Measurements from ENCODE around the gene RBMS3.

Gene RBMS3

GRCh38 chr3:29822071-29822470, 541.2 kb downstream of the RBMS3 start:
- no peaks in the 10 kb centered on the region for H3K27me3 ChIP-seq (ENCODE audit: control insufficient read depth in 2 of 2, insufficient read depth in 2 of 2, low read length in 2 of 2)
- no peak overlapping the region for H3K27ac ChIP-seq (ENCODE audit: low read depth in 2 of 2, low read length in 2 of 2)
- H3K9me3 ChIP-seq (ENCODE audit: control insufficient read depth in 2 of 2, low read length in 2 of 2) = no peaks in the 10 kb centered on the region
- no peak overlapping the region for H3K9ac ChIP-seq (ENCODE audit: low read depth in 1 of 2, low read length in 2 of 2)
- no peaks in the 10 kb centered on the region for H3K36me3 ChIP-seq (ENCODE audit: control insufficient read depth in 2 of 2, insufficient read depth in 2 of 2, low read length in 2 of 2)
- no peak overlapping the region for H3K4me3 ChIP-seq (ENCODE audit: low read length in 2 of 2)
- no peaks in the 10 kb centered on the region for H3K4me1 ChIP-seq (ENCODE audit: control insufficient read depth in 2 of 2, insufficient read depth in 2 of 2, low read length in 2 of 2)

GRCh38 chr3:29823233-29823632, 542.4 kb downstream of the RBMS3 start:
- no peaks in the 10 kb centered on the region for H3K9me3 ChIP-seq (ENCODE audit: control insufficient read depth in 2 of 2, low read length in 2 of 2)
- H3K4me3 ChIP-seq (ENCODE audit: low read length in 2 of 2) = no peak overlapping the region
- H3K27ac ChIP-seq (ENCODE audit: low read depth in 2 of 2, low read length in 2 of 2) = no peak overlapping the region
- H3K36me3 ChIP-seq (ENCODE audit: control insufficient read depth in 2 of 2, insufficient read depth in 2 of 2, low read length in 2 of 2) = no peaks in the 10 kb centered on the region
- H3K4me1 ChIP-seq (ENCODE audit: control insufficient read depth in 2 of 2, insufficient read depth in 2 of 2, low read length in 2 of 2) = no peaks in the 10 kb centered on the region
- H3K27me3 ChIP-seq (ENCODE audit: control insufficient read depth in 2 of 2, insufficient read depth in 2 of 2, low read length in 2 of 2) = no peaks in the 10 kb centered on the region
- no peak overlapping the region for H3K9ac ChIP-seq (ENCODE audit: low read depth in 1 of 2, low read length in 2 of 2)

- Histone ChIP-seq H3K36me3 (ENCODE audit: control insufficient read depth in 2 of 2, insufficient read depth in 2 of 2, low read length in 2 of 2) (no peaks in the 10 kb centered on the region), H3K9ac (ENCODE audit: low read depth in 1 of 2, low read length in 2 of 2) (no peak overlapping the region), H3K27ac (ENCODE audit: low read depth in 2 of 2, low read length in 2 of 2) (no peak overlapping the region), H3K4me1 (ENCODE audit: control insufficient read depth in 2 of 2, insufficient read depth in 2 of 2, low read length in 2 of 2) (no peaks in the 10 kb centered on the region), H3K9me3 (ENCODE audit: control insufficient read depth in 2 of 2, low read length in 2 of 2) (no peaks in the 10 kb centered on the region), H3K4me3 (ENCODE audit: low read length in 2 of 2) (no peak overlapping the region), H3K27me3 (ENCODE audit: control insufficient read depth in 2 of 2, insufficient read depth in 2 of 2, low read length in 2 of 2) (no peaks in the 10 kb centered on the region)
Observed at GRCh38 chr3:29826712-29827111, 545.8 kb downstream of the RBMS3 start.

DNA sequence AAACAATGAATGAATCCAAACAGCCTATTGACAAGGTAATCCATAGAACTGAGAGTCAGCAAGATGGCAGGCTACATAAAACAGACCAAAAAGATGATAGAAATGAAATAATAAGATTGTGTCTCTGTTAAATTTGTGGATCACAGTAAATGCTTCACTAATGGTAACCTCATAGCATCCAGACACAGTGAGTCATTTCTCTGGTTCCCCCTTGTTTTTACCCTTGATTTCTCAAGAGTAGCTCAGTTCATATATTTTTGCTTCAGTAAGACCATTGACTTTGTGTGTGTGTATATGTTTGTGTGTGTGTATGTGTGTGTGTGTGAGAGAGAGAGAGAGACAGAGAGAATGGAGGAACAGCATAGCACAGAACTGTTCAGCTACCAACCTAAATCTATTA, 546.9 kb downstream of the RBMS3 start:
- Histone ChIP-seq H3K4me3 (ENCODE audit: low read length in 2 of 2) (no peak overlapping the region), H3K4me1 (ENCODE audit: control insufficient read depth in 2 of 2, insufficient read depth in 2 of 2, low read length in 2 of 2) (no peaks in the 10 kb centered on the region), H3K36me3 (ENCODE audit: control insufficient read depth in 2 of 2, insufficient read depth in 2 of 2, low read length in 2 of 2) (no peaks in the 10 kb centered on the region), H3K9ac (ENCODE audit: low read depth in 1 of 2, low read length in 2 of 2) (no peak overlapping the region), H3K27me3 (ENCODE audit: control insufficient read depth in 2 of 2, insufficient read depth in 2 of 2, low read length in 2 of 2) (no peaks in the 10 kb centered on the region), H3K27ac (ENCODE audit: low read depth in 2 of 2, low read length in 2 of 2) (no peak overlapping the region), H3K9me3 (ENCODE audit: control insufficient read depth in 2 of 2, low read length in 2 of 2) (no peaks in the 10 kb centered on the region)

DNA sequence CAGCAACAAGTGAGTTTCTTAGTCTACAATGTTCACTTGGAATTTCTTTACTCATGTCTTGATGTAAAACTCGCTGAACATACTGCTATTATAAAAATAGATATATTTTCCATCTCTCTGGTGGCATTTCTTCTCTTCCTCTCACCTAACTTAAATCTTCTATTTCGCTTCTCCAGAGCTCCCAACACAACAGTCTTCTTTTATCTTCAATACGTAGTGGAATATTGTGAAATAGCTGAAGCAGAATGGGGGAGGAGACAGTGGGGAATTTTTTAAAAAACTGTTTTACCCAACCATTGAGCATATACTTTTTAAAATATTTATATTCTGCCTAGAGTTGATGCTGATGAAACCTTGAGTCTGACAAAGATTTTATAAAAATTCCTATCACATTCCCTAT, 548.5 kb downstream of the RBMS3 start:
- H3K9me3 ChIP-seq (ENCODE audit: control insufficient read depth in 2 of 2, low read length in 2 of 2) = no peaks in the 10 kb centered on the region
- H3K4me3 ChIP-seq (ENCODE audit: low read length in 2 of 2) = no peak overlapping the region
- no peaks in the 10 kb centered on the region for H3K4me1 ChIP-seq (ENCODE audit: control insufficient read depth in 2 of 2, insufficient read depth in 2 of 2, low read length in 2 of 2)
- H3K27me3 ChIP-seq (ENCODE audit: control insufficient read depth in 2 of 2, insufficient read depth in 2 of 2, low read length in 2 of 2) = no peaks in the 10 kb centered on the region
- no peaks in the 10 kb centered on the region for H3K36me3 ChIP-seq (ENCODE audit: control insufficient read depth in 2 of 2, insufficient read depth in 2 of 2, low read length in 2 of 2)
- H3K9ac ChIP-seq (ENCODE audit: low read depth in 1 of 2, low read length in 2 of 2) = no peak overlapping the region
- H3K27ac ChIP-seq (ENCODE audit: low read depth in 2 of 2, low read length in 2 of 2) = no peak overlapping the region

GRCh38 chr3:29850641-29851040, 569.8 kb downstream of the RBMS3 start:
- Histone ChIP-seq H3K9me3 (ENCODE audit: control insufficient read depth in 2 of 2, low read length in 2 of 2) (no peaks in the 10 kb centered on the region), H3K27me3 (ENCODE audit: control insufficient read depth in 2 of 2, insufficient read depth in 2 of 2, low read length in 2 of 2) (no peaks in the 10 kb centered on the region), H3K27ac (ENCODE audit: low read depth in 2 of 2, low read length in 2 of 2) (no peak overlapping the region), H3K36me3 (ENCODE audit: control insufficient read depth in 2 of 2, insufficient read depth in 2 of 2, low read length in 2 of 2) (no peaks in the 10 kb centered on the region), H3K9ac (ENCODE audit: low read depth in 1 of 2, low read length in 2 of 2) (no peak overlapping the region), H3K4me3 (ENCODE audit: low read length in 2 of 2) (no peak overlapping the region), H3K4me1 (ENCODE audit: control insufficient read depth in 2 of 2, insufficient read depth in 2 of 2, low read length in 2 of 2) (no peaks in the 10 kb centered on the region)

DNA sequence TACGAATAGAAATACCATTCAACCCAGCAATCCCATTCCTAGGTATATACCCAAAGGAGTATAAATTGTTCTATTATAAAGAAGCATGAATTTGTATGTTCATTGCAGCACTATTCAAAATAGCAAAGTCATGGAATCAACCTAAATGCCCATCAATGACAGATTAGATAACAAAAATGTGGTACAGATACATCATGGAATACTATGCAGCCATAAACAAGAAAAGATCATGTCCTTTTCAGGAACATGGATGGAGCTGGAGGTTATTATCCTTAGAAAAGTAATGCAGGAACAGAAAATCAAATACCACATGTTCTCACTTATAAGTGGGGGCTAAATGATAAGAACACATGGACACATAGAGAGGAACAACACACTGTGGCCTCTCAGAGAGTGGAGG, 571.9 kb downstream of the RBMS3 start:
- Histone ChIP-seq H3K9me3 (ENCODE audit: control insufficient read depth in 2 of 2, low read length in 2 of 2) (no peaks in the 10 kb centered on the region), H3K9ac (ENCODE audit: low read depth in 1 of 2, low read length in 2 of 2) (no peak overlapping the region), H3K4me1 (ENCODE audit: control insufficient read depth in 2 of 2, insufficient read depth in 2 of 2, low read length in 2 of 2) (no peaks in the 10 kb centered on the region), H3K27ac (ENCODE audit: low read depth in 2 of 2, low read length in 2 of 2) (no peak overlapping the region), H3K36me3 (ENCODE audit: control insufficient read depth in 2 of 2, insufficient read depth in 2 of 2, low read length in 2 of 2) (no peaks in the 10 kb centered on the region), H3K27me3 (ENCODE audit: control insufficient read depth in 2 of 2, insufficient read depth in 2 of 2, low read length in 2 of 2) (no peaks in the 10 kb centered on the region), H3K4me3 (ENCODE audit: low read length in 2 of 2) (no peak overlapping the region)

GRCh38 chr3:29853841-29854397, 573.0 kb downstream of the RBMS3 start:
- no peak overlapping the region for H3K9ac ChIP-seq (ENCODE audit: low read depth in 1 of 2, low read length in 2 of 2)
- no peak overlapping the region for H3K4me3 ChIP-seq (ENCODE audit: low read length in 2 of 2)
- H3K27ac ChIP-seq (ENCODE audit: low read depth in 2 of 2, low read length in 2 of 2) = no peak overlapping the region
- H3K9me3 ChIP-seq (ENCODE audit: control insufficient read depth in 2 of 2, low read length in 2 of 2) = no peaks in the 10 kb centered on the region
- H3K27me3 ChIP-seq (ENCODE audit: control insufficient read depth in 2 of 2, insufficient read depth in 2 of 2, low read length in 2 of 2) = no peaks in the 10 kb centered on the region
- H3K4me1 ChIP-seq (ENCODE audit: control insufficient read depth in 2 of 2, insufficient read depth in 2 of 2, low read length in 2 of 2) = no peaks in the 10 kb centered on the region
- no peaks in the 10 kb centered on the region for H3K36me3 ChIP-seq (ENCODE audit: control insufficient read depth in 2 of 2, insufficient read depth in 2 of 2, low read length in 2 of 2)

DNA sequence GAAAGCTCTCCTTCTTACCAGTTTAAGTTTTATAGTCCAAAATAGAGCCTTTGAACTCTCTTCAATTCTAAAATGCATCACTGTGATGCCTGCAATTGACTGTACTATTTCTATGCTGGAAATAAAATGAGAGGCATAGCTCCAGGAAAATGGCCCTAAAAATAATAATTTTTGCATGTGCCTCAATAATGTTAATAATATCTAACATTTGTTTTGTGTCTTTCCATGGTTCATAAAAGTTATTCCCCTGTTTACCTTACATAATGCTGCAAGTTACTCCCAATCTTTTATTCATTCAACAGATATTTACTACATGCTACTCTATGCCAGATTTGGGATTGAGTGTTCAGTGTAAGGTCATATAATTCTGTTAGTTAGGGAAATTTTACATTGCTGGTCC, 574.0 kb downstream of the RBMS3 start:
- no peaks in the 10 kb centered on the region for H3K4me1 ChIP-seq (ENCODE audit: control insufficient read depth in 2 of 2, insufficient read depth in 2 of 2, low read length in 2 of 2)
- H3K27me3 ChIP-seq (ENCODE audit: control insufficient read depth in 2 of 2, insufficient read depth in 2 of 2, low read length in 2 of 2) = no peaks in the 10 kb centered on the region
- no peak overlapping the region for H3K4me3 ChIP-seq (ENCODE audit: low read length in 2 of 2)
- no peak overlapping the region for H3K9ac ChIP-seq (ENCODE audit: low read depth in 1 of 2, low read length in 2 of 2)
- no peaks in the 10 kb centered on the region for H3K36me3 ChIP-seq (ENCODE audit: control insufficient read depth in 2 of 2, insufficient read depth in 2 of 2, low read length in 2 of 2)
- no peaks in the 10 kb centered on the region for H3K9me3 ChIP-seq (ENCODE audit: control insufficient read depth in 2 of 2, low read length in 2 of 2)
- H3K27ac ChIP-seq (ENCODE audit: low read depth in 2 of 2, low read length in 2 of 2) = no peak overlapping the region

DNA sequence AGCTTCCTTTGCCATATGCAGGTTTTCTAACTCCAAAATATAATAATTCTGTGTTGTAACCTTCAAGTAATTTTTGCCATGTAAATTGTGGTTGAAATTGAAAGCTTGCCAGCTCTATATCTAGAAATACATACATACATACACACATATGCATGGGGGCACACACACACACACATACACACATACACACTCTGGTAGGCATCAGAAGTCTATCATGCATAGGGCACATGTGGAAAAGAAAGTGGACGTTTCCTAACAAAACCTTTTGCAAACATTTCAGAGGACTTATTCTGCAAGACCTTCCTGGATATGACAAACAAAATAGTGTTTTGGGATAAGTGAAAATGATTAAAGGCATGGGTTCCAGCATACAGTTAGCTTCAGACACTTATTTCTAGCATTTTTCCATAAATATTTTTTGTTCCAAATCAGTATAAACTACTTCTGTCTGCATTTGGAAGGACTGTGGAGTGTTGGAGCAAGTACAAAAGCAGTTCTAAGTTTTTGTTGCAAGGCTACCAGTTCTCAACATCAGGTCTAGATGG, 578.9 kb downstream of the RBMS3 start:
- H3K9me3 ChIP-seq (ENCODE audit: control insufficient read depth in 2 of 2, low read length in 2 of 2) = no peaks in the 10 kb centered on the region
- no peaks in the 10 kb centered on the region for H3K36me3 ChIP-seq (ENCODE audit: control insufficient read depth in 2 of 2, insufficient read depth in 2 of 2, low read length in 2 of 2)
- no peak overlapping the region for H3K9ac ChIP-seq (ENCODE audit: low read depth in 1 of 2, low read length in 2 of 2)
- H3K27ac ChIP-seq (ENCODE audit: low read depth in 2 of 2, low read length in 2 of 2) = no peak overlapping the region
- H3K4me3 ChIP-seq (ENCODE audit: low read length in 2 of 2) = no peak overlapping the region
- no peaks in the 10 kb centered on the region for H3K4me1 ChIP-seq (ENCODE audit: control insufficient read depth in 2 of 2, insufficient read depth in 2 of 2, low read length in 2 of 2)
- H3K27me3 ChIP-seq (ENCODE audit: control insufficient read depth in 2 of 2, insufficient read depth in 2 of 2, low read length in 2 of 2) = no peaks in the 10 kb centered on the region

GRCh38 chr3:29864809-29865208, 583.9 kb downstream of the RBMS3 start:
- H3K36me3 ChIP-seq (ENCODE audit: control insufficient read depth in 2 of 2, insufficient read depth in 2 of 2, low read length in 2 of 2) = no peaks in the 10 kb centered on the region
- no peaks in the 10 kb centered on the region for H3K9me3 ChIP-seq (ENCODE audit: control insufficient read depth in 2 of 2, low read length in 2 of 2)
- no peak overlapping the region for H3K4me3 ChIP-seq (ENCODE audit: low read length in 2 of 2)
- H3K9ac ChIP-seq (ENCODE audit: low read depth in 1 of 2, low read length in 2 of 2) = no peak overlapping the region
- no peak overlapping the region for H3K27ac ChIP-seq (ENCODE audit: low read depth in 2 of 2, low read length in 2 of 2)
- no peaks in the 10 kb centered on the region for H3K27me3 ChIP-seq (ENCODE audit: control insufficient read depth in 2 of 2, insufficient read depth in 2 of 2, low read length in 2 of 2)
- H3K4me1 ChIP-seq (ENCODE audit: control insufficient read depth in 2 of 2, insufficient read depth in 2 of 2, low read length in 2 of 2) = no peaks in the 10 kb centered on the region
